Left lung (tissue), 10 donors: ENCODE measurements around the gene TIGAR. TPM values are rescaled to one million over a fixed set of nuclear protein-coding genes. Genes with fewer than 3 reads are reported as not detected.
A peak's percentile ranks its signal among the peaks of the same experiment; 100 is the strongest.

Experiments used
- ATAC-seq: fragments of 200-7000 bp; cut with Tn5 transposase; one replicate; pipeline ENCODE4 v1.9.1; 2020; ENCODE audit warnings: moderate library complexity
- DNase-seq, 4 donors: peaks; one replicate each; pipeline ENCODE4 v3.0.0-alpha.2; 2013 to 2020
- H3K27ac ChIP-seq, 2 donors: fragments of 200-600 bp; sonication (generic) in 1 of 2; one replicate each; pipeline versions ENCODE4 v1.5.0 to v1.8.0; 2020 to 2021
- H3K27me3 ChIP-seq, 2 donors: fragments of 200-600 bp; sonication (generic) in 1 of 2; one replicate each; pipeline versions ENCODE4 v1.5.0 to v1.8.0; 2020 to 2021
- H3K36me3 ChIP-seq, 2 donors: fragments of 200-600 bp; sonication (generic) in 1 of 2; one replicate each; pipeline versions ENCODE4 v1.5.0 to v1.8.0; 2020 to 2021
- H3K4me1 ChIP-seq, 2 donors: fragments of 200-600 bp; one replicate each; pipeline ENCODE4 v1.8.0; 2021
- H3K4me3 ChIP-seq, 2 donors: fragments of 200-600 bp; sonication (generic) in 1 of 2; one replicate each; pipeline versions ENCODE4 v1.5.0 to v1.8.0; 2020 to 2021; ENCODE audit warnings: mild to moderate bottlenecking in 1 of 2
- H3K9me3 ChIP-seq, 2 donors: fragments of 200-600 bp; sonication (generic) in 1 of 2; one replicate each; pipeline versions ENCODE4 v1.5.0 to v1.8.0; 2020 to 2021
- intact Hi-C, 2 donors: fragments of 100-400 bp; cut with DNase I; formaldehyde crosslinking; loops; one replicate each; pipeline versions ENCODE4 v1.11.2 to v1.14.2; 2022
- polyA plus RNA-seq, 6 donors: library from polyadenylated mRNA; unstranded; fragments of 120-200 nt; gene quantifications; one replicate each; pipeline ENCODE4 v1.2.1, GENCODE V29; 2013; ENCODE audit not compliant: insufficient read length in 6 of 6
- total RNA-seq, 2 donors: library from RNA; stranded (reverse); fragmentation: NEBNext Ultra II Directional; extraction: Animal tissue kit (Norgen Biotek cat#: 25700); gene quantifications; one replicate each; pipeline ENCODE4 v1.2.1, GENCODE V29; 2021
- TF ChIP-seq, protein P1 (sequence below), 2 donors: fragments of 200-600 bp; sonication (generic) in 1 of 2; IDR thresholded peaks; one replicate each; pipeline versions ENCODE4 v1.5.0 to v1.8.0; 2021; ENCODE audit warnings: antibody characterized with exemption in 2 of 2
- donor health status: DM: no; HTN: yes; CAD: no.
- donor health status: DM: no; HTN: no; CAD: no.

The TIGAR gene
- total and polyA plus RNA-seq, 8 donors, result 2.7 to 21.4 (median 5.0) TPM

DNA sequence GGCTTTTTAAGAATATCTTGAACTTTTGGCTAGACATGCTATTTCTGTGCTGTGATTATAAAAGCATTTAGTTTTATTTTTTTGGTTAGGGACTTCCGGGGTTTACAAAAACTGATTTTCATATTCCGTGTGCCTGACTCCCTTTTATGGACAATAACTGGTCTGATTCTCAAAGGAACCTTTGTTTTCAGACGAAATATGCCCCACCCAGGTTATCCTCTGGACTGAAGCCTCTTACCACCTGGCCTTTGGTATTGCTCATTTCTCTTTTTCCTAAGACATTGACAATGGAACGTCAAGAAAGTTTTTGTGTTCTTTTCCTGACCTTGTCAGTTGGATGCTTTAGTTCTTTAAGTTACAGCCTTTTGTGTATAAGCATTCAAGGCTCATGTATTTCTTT is 10.8 kb downstream of the TIGAR start:
- no peak for ATAC-seq
- intact Hi-C loops, result no loop called here
- TF ChIP-seq, protein P1, sequence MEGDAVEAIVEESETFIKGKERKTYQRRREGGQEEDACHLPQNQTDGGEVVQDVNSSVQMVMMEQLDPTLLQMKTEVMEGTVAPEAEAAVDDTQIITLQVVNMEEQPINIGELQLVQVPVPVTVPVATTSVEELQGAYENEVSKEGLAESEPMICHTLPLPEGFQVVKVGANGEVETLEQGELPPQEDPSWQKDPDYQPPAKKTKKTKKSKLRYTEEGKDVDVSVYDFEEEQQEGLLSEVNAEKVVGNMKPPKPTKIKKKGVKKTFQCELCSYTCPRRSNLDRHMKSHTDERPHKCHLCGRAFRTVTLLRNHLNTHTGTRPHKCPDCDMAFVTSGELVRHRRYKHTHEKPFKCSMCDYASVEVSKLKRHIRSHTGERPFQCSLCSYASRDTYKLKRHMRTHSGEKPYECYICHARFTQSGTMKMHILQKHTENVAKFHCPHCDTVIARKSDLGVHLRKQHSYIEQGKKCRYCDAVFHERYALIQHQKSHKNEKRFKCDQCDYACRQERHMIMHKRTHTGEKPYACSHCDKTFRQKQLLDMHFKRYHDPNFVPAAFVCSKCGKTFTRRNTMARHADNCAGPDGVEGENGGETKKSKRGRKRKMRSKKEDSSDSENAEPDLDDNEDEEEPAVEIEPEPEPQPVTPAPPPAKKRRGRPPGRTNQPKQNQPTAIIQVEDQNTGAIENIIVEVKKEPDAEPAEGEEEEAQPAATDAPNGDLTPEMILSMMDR (IDR thresholded peaks at IDR 0.05), result no peak

DNA sequence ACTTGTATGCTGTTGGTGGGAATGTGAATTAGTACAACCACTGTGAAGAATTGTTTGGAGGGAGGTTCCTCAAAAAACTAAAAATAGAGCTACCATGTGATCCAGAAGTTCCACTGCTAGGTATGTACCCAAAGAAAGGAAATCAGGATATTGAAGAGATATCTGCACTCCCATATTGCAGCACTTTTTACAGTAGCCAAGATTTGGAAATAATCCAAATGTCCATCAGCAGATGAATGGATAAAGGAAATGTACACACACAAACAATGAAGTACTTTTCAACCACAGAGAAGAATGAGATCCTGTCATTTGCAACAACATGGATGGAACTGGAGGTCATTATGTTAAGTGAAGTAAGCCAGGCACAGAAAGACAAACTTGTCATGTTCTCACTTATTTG is 25.9 kb downstream of the TIGAR start:
- DNase-seq, result no peak
- no peak for ATAC-seq
- TF ChIP-seq, protein P1 (IDR thresholded peaks at IDR 0.05), result no peak

More for the DNA sequence above, 10.8 kb downstream of the TIGAR start:
- no peak overlapping the region for H3K4me3 ChIP-seq
- no peak overlapping the region for H3K27ac ChIP-seq
- H3K9me3 ChIP-seq, result no peaks in the 10 kb centered on the region
- no peak for DNase-seq
- peaks cover 0 to 34% of the 10 kb centered on the region in 2 donors for H3K36me3 ChIP-seq
- no peaks in the 10 kb centered on the region for H3K4me1 ChIP-seq
- no peaks in the 10 kb centered on the region for H3K27me3 ChIP-seq

DNA sequence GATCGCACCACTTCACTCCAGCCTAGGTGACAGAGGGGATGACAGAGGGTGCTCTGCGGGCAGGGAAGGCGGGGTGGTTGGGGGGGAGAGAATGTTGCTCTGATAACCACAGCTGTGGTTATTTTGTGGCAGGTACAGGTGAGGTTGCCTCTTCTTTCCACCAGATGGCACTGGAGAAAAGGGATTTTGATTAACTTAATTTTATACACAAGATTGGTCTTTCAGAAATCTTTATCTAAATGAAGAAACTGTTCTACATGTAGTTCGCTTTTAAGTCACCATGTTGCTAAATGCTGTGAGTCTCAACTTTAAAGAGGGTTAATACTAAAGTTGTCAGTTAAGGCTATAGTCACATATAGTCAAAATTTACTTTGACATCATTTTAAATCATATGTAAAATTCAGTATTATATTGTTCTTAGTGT is 32.8 kb downstream of the TIGAR start:
- TF ChIP-seq, protein P1 (IDR thresholded peaks at IDR 0.05), result no peak
- H3K36me3 ChIP-seq, result peaks cover 4 to 39% of the 10 kb centered on the region in 2 donors
- H3K27ac ChIP-seq, result no peak overlapping the region
- H3K27me3 ChIP-seq, result no peaks in the 10 kb centered on the region
- intact Hi-C loops, result no loop called here
- no peaks in the 10 kb centered on the region for H3K4me1 ChIP-seq
- no peak overlapping the region for H3K4me3 ChIP-seq
- DNase-seq (peak in 1 of 4 donors; percentile 2), ATAC-seq (peak; percentile 50)
- no peaks in the 10 kb centered on the region for H3K9me3 ChIP-seq

More for the DNA sequence above, 25.9 kb downstream of the TIGAR start:
- H3K27ac ChIP-seq, result no peak overlapping the region
- H3K4me1 ChIP-seq, result no peaks in the 10 kb centered on the region
- peaks cover 0 to 16% of the 10 kb centered on the region in 2 donors for H3K36me3 ChIP-seq
- no peaks in the 10 kb centered on the region for H3K9me3 ChIP-seq
- intact Hi-C loops, result no loop called here
- H3K4me3 ChIP-seq, result no peak overlapping the region
- H3K27me3 ChIP-seq, result no peaks in the 10 kb centered on the region

DNA sequence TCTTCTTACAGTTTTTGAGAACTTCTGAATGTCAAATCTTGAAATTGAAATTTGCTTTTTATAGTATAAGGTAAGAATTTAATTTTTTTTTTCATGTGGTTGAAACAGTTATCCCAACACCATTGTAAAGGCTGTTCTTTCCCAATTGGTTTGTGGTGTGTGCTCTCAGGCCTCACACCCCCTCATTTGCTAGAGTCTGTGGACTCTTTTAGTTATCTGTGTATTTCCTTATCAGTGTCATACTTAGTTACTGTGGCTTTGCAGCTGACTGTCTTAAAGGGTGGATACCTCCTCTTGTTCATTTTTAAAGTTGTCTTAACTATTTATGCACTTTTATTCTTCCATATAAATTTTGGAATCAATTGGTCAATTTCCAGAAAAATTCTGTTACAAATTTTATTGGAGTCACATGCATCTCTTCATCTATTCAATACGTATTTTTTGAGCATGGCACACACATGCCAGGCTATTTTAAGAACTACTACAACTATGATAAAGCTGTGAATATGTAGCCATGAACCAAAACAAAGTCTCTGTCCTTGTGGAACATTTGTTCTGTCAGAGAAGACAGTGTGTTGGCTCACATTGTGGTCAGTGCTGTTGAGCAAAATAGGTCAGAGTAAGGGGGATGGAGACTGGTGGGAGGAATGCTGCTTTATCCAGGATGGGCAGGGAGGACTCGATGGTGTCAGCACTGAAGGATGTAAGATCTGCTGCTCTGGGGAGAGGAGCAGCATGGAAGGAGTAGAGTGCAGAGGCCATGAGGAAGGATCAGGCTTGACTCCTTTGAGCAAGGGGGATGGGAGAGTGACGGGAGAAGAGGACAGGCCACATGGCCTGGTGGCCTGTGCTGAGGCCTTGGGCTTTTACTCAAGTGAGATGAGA is 34.4 kb downstream of the TIGAR start:
- no peak for DNase-seq
- no peak overlapping the region for H3K4me3 ChIP-seq
- H3K9me3 ChIP-seq, result peaks cover 0 to 3% of the 10 kb centered on the region in 2 donors
- no peak overlapping the region for H3K27ac ChIP-seq
- ATAC-seq, result no peak
- peaks cover 4 to 38% of the 10 kb centered on the region in 2 donors for H3K36me3 ChIP-seq
- H3K4me1 ChIP-seq, result no peaks in the 10 kb centered on the region
- TF ChIP-seq, protein P1 (IDR thresholded peaks at IDR 0.05), result no peak
- intact Hi-C loops, result no loop called here
- no peaks in the 10 kb centered on the region for H3K27me3 ChIP-seq

DNA sequence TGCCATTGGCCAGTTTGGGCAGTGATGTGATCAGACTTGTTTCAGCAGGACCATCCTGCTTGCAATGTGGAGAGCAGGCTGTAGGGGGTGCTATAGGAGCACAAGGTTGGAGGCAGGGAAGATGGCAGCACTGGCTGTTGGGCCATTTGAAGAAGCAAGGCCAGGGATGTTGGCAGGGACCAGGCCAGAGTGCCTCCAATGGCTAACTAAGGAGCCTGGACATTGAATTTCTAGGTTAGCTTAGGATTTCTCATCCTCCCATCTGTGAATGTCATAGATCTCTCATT is 35.0 kb downstream of the TIGAR start:
- H3K27ac ChIP-seq, result no peak overlapping the region
- no peaks in the 10 kb centered on the region for H3K27me3 ChIP-seq
- intact Hi-C loops, result no loop called here
- DNase-seq, result peak in 1 of 4 donors; percentile 11
- no peaks in the 10 kb centered on the region for H3K4me1 ChIP-seq
- peaks cover 4 to 32% of the 10 kb centered on the region in 2 donors for H3K36me3 ChIP-seq
- TF ChIP-seq, protein P1 (IDR thresholded peaks at IDR 0.05), result peak in 1 of 2 donors; percentile 10
- no peak for ATAC-seq
- H3K4me3 ChIP-seq, result no peak overlapping the region
- H3K9me3 ChIP-seq, result peaks cover 0 to 3% of the 10 kb centered on the region in 2 donors
